Lower leg skin (tissue), 4 donors: ENCODE data around the gene NAPA. TPM values are rescaled to one million over a fixed set of nuclear protein-coding genes. Genes with fewer than 3 reads are reported as not detected.

Experiments used
- DNase-seq, 2 donors: peaks; one replicate each; pipeline ENCODE4 v3.0.0-alpha.2; 2019; ENCODE audit warnings: low spot score in 2 of 2
- H3K4me3 ChIP-seq: fragments of 200-600 bp; sonication (generic); 2 replicates; pipeline ENCODE4 v1.5.1; 2017; ENCODE audit warnings: mild to moderate bottlenecking, low read depth; ENCODE audit not compliant: poor library complexity, severe bottlenecking
- POLR2A ChIP-seq, 2 donors: fragments of 450-650 bp; IDR thresholded peaks; one replicate each; pipeline ENCODE4 v1.6.1; 2016 to 2017; ENCODE audit warnings: antibody characterized with exemption in 2 of 2, mild to moderate bottlenecking in 1 of 2, moderate library complexity in 1 of 2
- WGBS, 2 donors: methylation state at CpG; one replicate each; pipeline ENCODE4 v1.1.5; 2018; 5-methylcytosine and 5-hydroxymethylcytosine counted together
- intact Hi-C: fragments of 100-400 bp; cut with DNase I; formaldehyde crosslinking; loops from one replicate; pipeline ENCODE4 v1.15.0; 2023; ENCODE audit warnings: low total_unique reads
- total RNA-seq, 4 donors: library from RNA; depleted of rRNA; stranded (reverse); fragments of >200 nt; gene quantifications; one replicate each; pipeline ENCODE4 v1.1.0, GENCODE V29; 2016
- TF ChIP-seq, protein P1 (sequence below), 3 donors: fragments of 450-650 bp; IDR thresholded peaks; one replicate each; pipeline ENCODE4 v1.5.1; 2016; ENCODE audit warnings: antibody characterized with exemption in 3 of 3, mild to moderate bottlenecking in 3 of 3, moderate library complexity in 2 of 3

The NAPA gene
- total RNA-seq, 4 donors from 2014 or later = 182 to 344 (median 221) TPM

DNA sequence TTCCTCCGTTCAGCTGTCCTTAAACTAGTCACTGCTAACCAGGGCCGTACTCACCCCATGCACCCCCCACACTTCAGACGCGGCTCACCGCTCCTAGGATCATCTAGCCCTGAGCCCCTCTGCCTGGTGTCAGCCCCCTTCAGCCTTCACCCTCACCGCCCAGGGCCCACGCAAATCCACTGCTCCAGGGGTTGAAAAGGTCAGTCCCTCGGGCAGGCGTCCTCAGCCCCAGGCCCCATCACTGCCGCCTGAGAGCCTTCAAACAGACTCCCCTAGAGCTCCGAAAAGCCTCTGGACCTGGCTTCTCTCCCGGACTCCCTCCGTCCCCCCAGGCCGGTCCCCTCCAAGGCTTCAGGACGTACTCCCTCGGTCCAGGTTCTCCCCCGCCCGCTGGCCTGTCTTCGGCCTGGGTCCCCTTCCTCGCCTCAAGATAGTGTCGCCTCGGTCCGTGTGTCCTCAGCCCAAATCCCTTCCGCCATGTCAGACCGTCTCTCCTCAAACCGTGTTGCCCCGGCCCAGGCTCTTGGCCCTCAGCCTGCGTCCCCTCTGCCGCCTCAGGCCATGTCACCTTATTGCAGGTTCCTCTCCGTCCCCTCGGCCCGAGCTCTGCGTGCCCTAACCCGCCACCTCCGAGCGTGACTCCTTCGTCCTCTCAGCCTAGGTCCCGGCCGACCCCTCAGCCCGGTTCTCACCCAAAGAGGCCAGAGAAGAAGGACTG lies 553 bp downstream of the NAPA start:
- DNase-seq = peak in 1 of 2 donors; percentile 90
- no peak for TF ChIP-seq POLR2A (IDR thresholded peaks at IDR 0.05)
- TF ChIP-seq, protein P1, sequence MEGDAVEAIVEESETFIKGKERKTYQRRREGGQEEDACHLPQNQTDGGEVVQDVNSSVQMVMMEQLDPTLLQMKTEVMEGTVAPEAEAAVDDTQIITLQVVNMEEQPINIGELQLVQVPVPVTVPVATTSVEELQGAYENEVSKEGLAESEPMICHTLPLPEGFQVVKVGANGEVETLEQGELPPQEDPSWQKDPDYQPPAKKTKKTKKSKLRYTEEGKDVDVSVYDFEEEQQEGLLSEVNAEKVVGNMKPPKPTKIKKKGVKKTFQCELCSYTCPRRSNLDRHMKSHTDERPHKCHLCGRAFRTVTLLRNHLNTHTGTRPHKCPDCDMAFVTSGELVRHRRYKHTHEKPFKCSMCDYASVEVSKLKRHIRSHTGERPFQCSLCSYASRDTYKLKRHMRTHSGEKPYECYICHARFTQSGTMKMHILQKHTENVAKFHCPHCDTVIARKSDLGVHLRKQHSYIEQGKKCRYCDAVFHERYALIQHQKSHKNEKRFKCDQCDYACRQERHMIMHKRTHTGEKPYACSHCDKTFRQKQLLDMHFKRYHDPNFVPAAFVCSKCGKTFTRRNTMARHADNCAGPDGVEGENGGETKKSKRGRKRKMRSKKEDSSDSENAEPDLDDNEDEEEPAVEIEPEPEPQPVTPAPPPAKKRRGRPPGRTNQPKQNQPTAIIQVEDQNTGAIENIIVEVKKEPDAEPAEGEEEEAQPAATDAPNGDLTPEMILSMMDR (IDR thresholded peaks at IDR 0.05) = no peak
- 3% methylated on average over 40 of the region's 40 CpGs for WGBS, 2 donors
- peak overlapping the region; percentile 99 for H3K4me3 ChIP-seq
- intact Hi-C loops = no loop called here

DNA sequence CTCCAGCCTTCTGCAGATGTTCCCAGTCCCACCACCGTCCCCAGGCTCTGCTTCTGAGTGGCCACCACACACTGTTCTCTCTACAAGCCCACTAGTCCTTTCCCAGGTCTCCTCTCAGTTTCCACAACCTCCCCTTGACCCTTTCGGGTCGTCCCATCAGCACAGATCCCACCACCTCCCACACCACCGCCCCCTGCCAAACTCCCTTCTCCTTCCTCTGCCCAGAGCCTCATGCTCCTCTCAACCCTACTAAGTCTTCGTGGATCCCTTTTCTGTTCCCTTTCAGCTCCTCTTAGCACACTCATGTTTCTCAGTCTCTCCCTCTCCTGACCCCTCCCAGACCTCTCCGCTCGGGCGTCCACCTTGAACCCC lies 1.9 kb downstream of the NAPA start:
- no peak for TF ChIP-seq POLR2A (IDR thresholded peaks at IDR 0.05)
- TF ChIP-seq, protein P1 (IDR thresholded peaks at IDR 0.05) = no peak
- DNase-seq = peak in 1 of 2 donors; percentile 85
- intact Hi-C loops = no loop called here
- WGBS, 2 donors = 50 to 54% methylated on average over 8 of the region's 8 CpGs
- H3K4me3 ChIP-seq = no peak overlapping the region

DNA sequence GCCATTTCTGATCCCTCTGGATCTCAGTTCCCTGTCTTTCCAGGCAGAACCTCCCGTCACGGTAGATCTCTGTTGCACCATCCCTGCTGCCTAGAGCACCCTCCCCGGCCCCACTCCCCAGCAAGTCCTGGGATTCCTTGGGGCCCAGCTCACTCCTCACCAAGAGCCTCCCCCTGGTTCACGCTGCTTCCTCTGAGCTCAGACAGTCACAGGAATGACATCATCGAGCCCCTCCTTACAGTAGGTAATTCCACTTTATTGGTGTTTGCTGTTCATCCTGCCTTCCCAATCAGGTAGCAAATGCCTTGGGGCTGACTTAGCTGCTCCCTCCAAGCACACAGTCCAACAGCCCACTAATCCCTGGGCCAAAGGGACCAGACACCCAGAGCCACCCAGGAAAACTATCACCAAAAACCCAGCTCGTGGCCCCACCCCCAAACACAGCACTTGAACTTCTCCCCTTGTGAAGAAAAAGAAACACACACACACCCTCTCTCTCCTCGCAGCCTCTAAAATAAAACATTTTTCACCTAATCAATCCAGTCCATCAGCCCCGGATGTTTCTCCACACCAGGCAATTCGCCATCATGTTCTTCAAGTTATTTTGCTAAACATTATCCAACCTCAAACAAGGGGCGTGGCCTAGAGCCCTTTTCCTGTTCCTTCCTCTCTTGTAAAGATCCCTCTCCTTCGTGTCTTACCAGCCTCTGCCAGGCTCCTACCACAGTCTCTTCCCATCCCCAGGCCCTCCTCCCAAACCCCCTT lies 2.5 kb downstream of the NAPA start:
- intact Hi-C loops = no loop called here
- WGBS, 2 donors = 22 to 28% methylated on average over 11 of the region's 11 CpGs
- no peak overlapping the region for H3K4me3 ChIP-seq
- TF ChIP-seq POLR2A (IDR thresholded peaks at IDR 0.05) = no peak
- TF ChIP-seq, protein P1 (IDR thresholded peaks at IDR 0.05) = no peak
- DNase-seq = peak; percentile 80 to 94

DNA sequence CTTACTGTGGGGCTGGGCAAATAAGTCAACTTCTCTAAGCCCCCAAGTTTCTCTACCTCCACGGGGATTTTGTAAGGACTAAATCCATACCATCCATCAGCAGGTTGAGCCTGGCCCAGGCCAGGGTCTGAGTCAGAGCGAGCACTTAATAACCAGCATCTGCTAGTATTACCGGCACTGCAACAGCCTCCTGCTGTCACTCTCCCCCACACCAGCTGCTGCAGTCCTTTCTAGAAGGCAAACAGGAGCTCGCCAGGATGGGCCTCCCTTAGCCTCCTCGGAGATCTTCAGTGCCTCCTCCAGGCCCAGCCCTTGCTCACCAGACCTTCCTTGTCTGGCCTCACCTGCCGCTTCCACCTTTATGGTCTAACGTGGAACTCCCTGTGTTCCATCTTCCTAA lies 3.2 kb downstream of the NAPA start:
- DNase-seq = no peak
- no peak for TF ChIP-seq POLR2A (IDR thresholded peaks at IDR 0.05)
- TF ChIP-seq, protein P1 (IDR thresholded peaks at IDR 0.05) = no peak
- no peak overlapping the region for H3K4me3 ChIP-seq
- WGBS, 2 donors = 36 to 62% methylated on average over 7 of the region's 7 CpGs
- intact Hi-C loops = no loop called here

DNA sequence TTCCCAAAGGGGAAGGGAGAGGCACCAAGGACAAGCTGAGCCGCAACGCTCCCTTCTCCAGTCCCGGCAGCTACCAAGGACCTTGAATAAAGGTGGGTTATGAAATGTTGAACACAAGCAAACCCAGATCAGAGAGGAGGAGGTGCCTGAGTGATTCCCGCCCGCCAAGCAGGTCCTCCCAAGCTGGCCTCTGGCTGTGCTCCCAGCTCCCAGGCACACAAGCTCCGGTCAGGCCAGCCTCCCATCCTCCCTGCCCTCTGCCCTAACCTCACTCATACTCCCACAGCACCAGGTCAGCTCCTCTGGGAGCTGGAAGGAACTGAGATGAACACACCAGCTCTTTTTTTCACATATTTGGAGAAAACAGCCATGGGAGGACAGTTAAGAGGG lies 3.7 kb downstream of the NAPA start:
- TF ChIP-seq POLR2A (IDR thresholded peaks at IDR 0.05) = no peak
- TF ChIP-seq, protein P1 (IDR thresholded peaks at IDR 0.05) = no peak
- no peak for DNase-seq
- no peak overlapping the region for H3K4me3 ChIP-seq
- intact Hi-C loops = no loop called here
- WGBS, 2 donors = 55 to 58% methylated on average over 4 to 6 of the region's 6 CpGs
